MM.1S (cell line): Measurements from ENCODE around the gene RASL10B.

ENCODE experiments used
- DNase-seq: peaks from one replicate; pipeline ENCODE4 v3.0.0-alpha.2; 2015
- H2AFZ ChIP-seq: fragments of 300-600 bp; sonication (generic); 2 replicates; pipeline ENCODE4 v1.6.0; 2016; ENCODE audit warnings: antibody characterized with exemption, low read length
- H3F3A ChIP-seq: fragments of 300-600 bp; sonication (generic); 2 replicates; pipeline ENCODE4 v1.6.1; 2016; ENCODE audit warnings: mild to moderate bottlenecking, antibody characterized with exemption, low read length, moderate library complexity, mixed read lengths; ENCODE audit not compliant: insufficient read depth
- H3K27ac ChIP-seq: fragments of 300-600 bp; sonication (generic); 2 replicates; pipeline ENCODE4 v1.5.1; 2016; ENCODE audit warnings: mild to moderate bottlenecking, low read length
- H3K27me3 ChIP-seq: fragments of 300-600 bp; sonication (generic); replicated peaks from 2 replicates; pipeline ENCODE4 v1.6.0; 2016; ENCODE audit warnings: low read length; ENCODE audit not compliant: insufficient read depth
- H3K36me3 ChIP-seq: fragments of 300-600 bp; sonication (generic); replicated peaks from 2 replicates; pipeline ENCODE4 v1.6.1; 2016; ENCODE audit warnings: mild to moderate bottlenecking, low read length, mixed read lengths; ENCODE audit not compliant: insufficient read depth
- H3K4me1 ChIP-seq: fragments of 300-600 bp; sonication (generic); 2 replicates; pipeline ENCODE4 v1.6.1; 2016; ENCODE audit warnings: low read length, mixed read lengths
- H3K4me2 ChIP-seq: fragments of 300-600 bp; sonication (generic); 2 replicates; pipeline ENCODE4 v1.6.0; 2016; ENCODE audit warnings: low read depth, low read length
- H3K4me3 ChIP-seq: fragments of 300-600 bp; sonication (generic); 2 replicates; pipeline ENCODE4 v1.5.1; 2016; ENCODE audit warnings: low read length, mixed read lengths
- H3K79me2 ChIP-seq: fragments of 300-600 bp; sonication (generic); 2 replicates; pipeline ENCODE4 v1.6.1; 2016; ENCODE audit warnings: mixed run types, low read length, mixed read lengths
- H3K9ac ChIP-seq: fragments of 300-600 bp; sonication (generic); 2 replicates; pipeline ENCODE4 v1.6.1; 2016; ENCODE audit warnings: low read length, mixed read lengths
- H3K9me2 ChIP-seq: fragments of 300-600 bp; sonication (generic); replicated peaks from 2 replicates; pipeline ENCODE4 v1.6.1; 2016; ENCODE audit warnings: mild to moderate bottlenecking, low read length, mixed read lengths; ENCODE audit not compliant: insufficient read depth
- H3K9me3 ChIP-seq: fragments of 300-600 bp; sonication (generic); replicated peaks from 2 replicates; pipeline ENCODE4 v1.6.1; 2016; ENCODE audit warnings: mild to moderate bottlenecking, low read length, mixed read lengths; ENCODE audit not compliant: insufficient read depth
- H4K20me1 ChIP-seq: fragments of 300-600 bp; sonication (generic); 2 replicates; pipeline ENCODE4 v1.6.1; 2016; ENCODE audit warnings: mild to moderate bottlenecking, low read length, moderate library complexity, mixed read lengths; ENCODE audit not compliant: insufficient read depth
- EZH2 ChIP-seq: fragments of 300-600 bp; sonication (generic); optimal IDR thresholded peaks from 2 replicates; pipeline ENCODE3; 2017; ENCODE audit warnings: low read depth, mild to moderate bottlenecking, antibody characterized with exemption, low read length, mixed read lengths
- EZH2phosphoT487 ChIP-seq: fragments of 300-600 bp; sonication (generic); IDR thresholded peaks from 2 replicates; pipeline ENCODE4 v1.6.1; 2018; ENCODE audit warnings: antibody characterized with exemption, low read length
- TF ChIP-seq, protein P1 (sequence below): fragments of 300-600 bp; sonication (generic); IDR thresholded peaks from 2 replicates; pipeline ENCODE4 v1.5.1; 2016; ENCODE audit warnings: antibody characterized with exemption, low read length, mixed read lengths

RASL10B gene

DNA sequence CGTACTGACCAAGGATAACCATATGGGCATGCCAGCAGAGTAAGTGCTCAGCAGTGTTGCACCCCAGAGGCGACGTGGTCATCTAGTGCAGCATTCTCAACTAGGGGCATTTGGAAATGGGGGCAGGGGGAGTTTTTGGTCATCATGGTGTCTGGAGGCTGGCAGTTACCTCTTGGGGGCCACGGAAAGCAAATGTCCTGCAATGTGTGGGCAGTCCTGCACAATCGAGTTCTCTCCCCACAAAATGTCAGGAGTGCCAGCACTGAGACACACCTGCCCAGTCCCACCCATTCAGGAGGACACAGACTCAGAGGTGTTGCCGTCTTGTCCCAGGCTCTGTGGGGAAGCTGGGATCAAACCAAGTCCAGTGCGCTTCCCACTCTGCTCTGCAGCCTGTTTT lies 3.0 kb downstream of the RASL10B start:
- no peak for TF ChIP-seq EZH2
- TF ChIP-seq EZH2phosphoT487, result no peak
- TF ChIP-seq, protein P1, sequence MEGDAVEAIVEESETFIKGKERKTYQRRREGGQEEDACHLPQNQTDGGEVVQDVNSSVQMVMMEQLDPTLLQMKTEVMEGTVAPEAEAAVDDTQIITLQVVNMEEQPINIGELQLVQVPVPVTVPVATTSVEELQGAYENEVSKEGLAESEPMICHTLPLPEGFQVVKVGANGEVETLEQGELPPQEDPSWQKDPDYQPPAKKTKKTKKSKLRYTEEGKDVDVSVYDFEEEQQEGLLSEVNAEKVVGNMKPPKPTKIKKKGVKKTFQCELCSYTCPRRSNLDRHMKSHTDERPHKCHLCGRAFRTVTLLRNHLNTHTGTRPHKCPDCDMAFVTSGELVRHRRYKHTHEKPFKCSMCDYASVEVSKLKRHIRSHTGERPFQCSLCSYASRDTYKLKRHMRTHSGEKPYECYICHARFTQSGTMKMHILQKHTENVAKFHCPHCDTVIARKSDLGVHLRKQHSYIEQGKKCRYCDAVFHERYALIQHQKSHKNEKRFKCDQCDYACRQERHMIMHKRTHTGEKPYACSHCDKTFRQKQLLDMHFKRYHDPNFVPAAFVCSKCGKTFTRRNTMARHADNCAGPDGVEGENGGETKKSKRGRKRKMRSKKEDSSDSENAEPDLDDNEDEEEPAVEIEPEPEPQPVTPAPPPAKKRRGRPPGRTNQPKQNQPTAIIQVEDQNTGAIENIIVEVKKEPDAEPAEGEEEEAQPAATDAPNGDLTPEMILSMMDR, result no peak
- H3K79me2 ChIP-seq, result no peaks in the 10 kb centered on the region
- no peaks in the 10 kb centered on the region for H4K20me1 ChIP-seq
- no peak for DNase-seq
- H3K27me3 ChIP-seq, result no peaks in the 10 kb centered on the region
- no peaks in the 10 kb centered on the region for H3F3A ChIP-seq
- no peaks in the 10 kb centered on the region for H3K36me3 ChIP-seq
- no peaks in the 10 kb centered on the region for H3K9me3 ChIP-seq
- H3K9me2 ChIP-seq, result no peaks in the 10 kb centered on the region
- H3K9ac ChIP-seq, result no peak overlapping the region
- no peak overlapping the region for H3K4me2 ChIP-seq
- H2AFZ ChIP-seq, result no peak overlapping the region
- no peak overlapping the region for H3K27ac ChIP-seq
- H3K4me1 ChIP-seq, result no peaks in the 10 kb centered on the region
- H3K4me3 ChIP-seq, result no peak overlapping the region

DNA sequence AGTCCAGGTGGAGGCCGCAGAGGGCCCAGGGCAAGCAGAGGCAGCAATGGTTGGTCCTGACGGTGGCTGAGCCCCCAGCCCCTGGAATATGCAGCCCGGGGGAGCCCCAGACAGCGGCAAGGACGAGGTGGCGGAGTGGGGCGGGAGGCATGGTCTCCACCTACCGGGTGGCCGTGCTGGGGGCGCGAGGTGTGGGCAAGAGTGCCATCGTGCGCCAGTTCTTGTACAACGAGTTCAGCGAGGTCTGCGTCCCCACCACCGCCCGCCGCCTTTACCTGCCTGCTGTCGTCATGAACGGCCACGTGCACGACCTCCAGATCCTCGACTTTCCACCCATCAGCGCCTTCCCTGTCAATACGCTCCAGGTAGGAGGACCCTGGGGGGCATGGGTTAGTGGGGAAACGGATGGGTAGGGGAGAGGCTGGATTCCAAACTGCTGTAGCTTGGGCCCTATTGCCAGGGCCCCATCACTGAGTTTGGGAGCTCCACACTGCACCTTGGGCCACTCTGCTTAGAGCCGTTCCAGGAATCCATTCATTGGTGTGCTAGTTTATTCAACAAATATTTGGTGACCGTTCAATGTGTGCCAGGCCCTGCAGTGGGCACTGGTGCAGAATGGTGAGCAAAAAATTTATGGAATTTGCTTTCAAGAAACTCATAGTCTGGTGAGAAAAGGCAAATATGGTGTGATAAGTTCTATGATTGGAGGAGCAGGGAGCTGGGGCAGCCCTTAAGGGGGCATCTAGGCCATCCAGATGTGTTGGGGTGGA lies 3.8 kb downstream of the RASL10B start:
- Histone ChIP-seq H2AFZ (no peak overlapping the region), H3K27ac (no peak overlapping the region), H3K4me1 (no peaks in the 10 kb centered on the region), H3K9ac (no peak overlapping the region), H3F3A (no peaks in the 10 kb centered on the region), H3K9me2 (no peaks in the 10 kb centered on the region), H3K79me2 (no peaks in the 10 kb centered on the region), H3K36me3 (no peaks in the 10 kb centered on the region), H3K4me3 (no peak overlapping the region), H4K20me1 (no peaks in the 10 kb centered on the region), H3K9me3 (no peaks in the 10 kb centered on the region), H3K27me3 (no peaks in the 10 kb centered on the region), H3K4me2 (no peak overlapping the region)
- no peak for TF ChIP-seq EZH2phosphoT487
- TF ChIP-seq, protein P1, result no peak
- TF ChIP-seq EZH2, result no peak
- no peak for DNase-seq

DNA sequence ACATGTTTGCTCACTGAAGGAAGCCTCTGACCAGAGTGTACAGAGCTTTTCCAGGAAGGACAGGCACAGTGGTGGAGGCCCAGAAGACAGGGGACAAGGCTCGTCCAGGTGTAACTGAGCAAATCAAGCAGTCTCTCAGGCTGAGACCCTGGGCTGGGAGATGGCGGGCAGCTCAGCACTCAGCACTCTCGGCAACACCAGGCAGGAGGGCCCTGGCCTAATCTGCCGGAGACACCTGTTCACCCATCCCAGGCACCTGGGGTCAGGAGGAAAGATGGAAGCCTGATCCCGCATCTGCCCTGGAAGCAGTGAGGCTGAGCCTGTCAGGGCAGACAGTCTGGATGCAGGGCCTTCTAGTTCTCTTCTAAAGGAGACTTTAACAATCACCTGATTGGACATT lies 4.8 kb downstream of the RASL10B start:
- Histone ChIP-seq H3K9ac (no peak overlapping the region), H3K27me3 (peaks cover under 1% of the 10 kb centered on the region; the same call in 1 of the 2 replicates), H3K9me3 (no peaks in the 10 kb centered on the region), H3K4me2 (no peak overlapping the region), H3K4me3 (no peak overlapping the region), H3K9me2 (no peaks in the 10 kb centered on the region), H4K20me1 (no peaks in the 10 kb centered on the region), H3K36me3 (no peaks in the 10 kb centered on the region), H3K27ac (no peak overlapping the region), H3K4me1 (no peaks in the 10 kb centered on the region), H2AFZ (no peak overlapping the region), H3K79me2 (no peaks in the 10 kb centered on the region), H3F3A (no peaks in the 10 kb centered on the region)
- DNase-seq, result no peak
- TF ChIP-seq, protein P1, result no peak
- TF ChIP-seq EZH2phosphoT487, result no peak
- no peak for TF ChIP-seq EZH2
